Thoracic aorta endothelial cell (primary cell): Measurements from ENCODE around the gene PSPC1. TPM values are rescaled to one million over a fixed set of nuclear protein-coding genes. Genes with fewer than 3 reads are reported as not detected.

Experiments
- small RNA-seq: library from RNA; depleted of rRNA; stranded (forward); fragments of <200 nt; gene quantifications from one replicate; pipeline ENCODE3, GENCODE V24; 2012
- total RNA-seq: library from RNA; depleted of rRNA; stranded (reverse); fragments of >200 nt; gene quantifications from 2 replicates; pipeline ENCODE4 v1.2.3, GENCODE V29; 2012

Gene PSPC1, protein sequence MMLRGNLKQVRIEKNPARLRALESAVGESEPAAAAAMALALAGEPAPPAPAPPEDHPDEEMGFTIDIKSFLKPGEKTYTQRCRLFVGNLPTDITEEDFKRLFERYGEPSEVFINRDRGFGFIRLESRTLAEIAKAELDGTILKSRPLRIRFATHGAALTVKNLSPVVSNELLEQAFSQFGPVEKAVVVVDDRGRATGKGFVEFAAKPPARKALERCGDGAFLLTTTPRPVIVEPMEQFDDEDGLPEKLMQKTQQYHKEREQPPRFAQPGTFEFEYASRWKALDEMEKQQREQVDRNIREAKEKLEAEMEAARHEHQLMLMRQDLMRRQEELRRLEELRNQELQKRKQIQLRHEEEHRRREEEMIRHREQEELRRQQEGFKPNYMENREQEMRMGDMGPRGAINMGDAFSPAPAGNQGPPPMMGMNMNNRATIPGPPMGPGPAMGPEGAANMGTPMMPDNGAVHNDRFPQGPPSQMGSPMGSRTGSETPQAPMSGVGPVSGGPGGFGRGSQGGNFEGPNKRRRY
- total RNA-seq = 82.0 and 96.9 TPM in 2 replicates

DNA sequence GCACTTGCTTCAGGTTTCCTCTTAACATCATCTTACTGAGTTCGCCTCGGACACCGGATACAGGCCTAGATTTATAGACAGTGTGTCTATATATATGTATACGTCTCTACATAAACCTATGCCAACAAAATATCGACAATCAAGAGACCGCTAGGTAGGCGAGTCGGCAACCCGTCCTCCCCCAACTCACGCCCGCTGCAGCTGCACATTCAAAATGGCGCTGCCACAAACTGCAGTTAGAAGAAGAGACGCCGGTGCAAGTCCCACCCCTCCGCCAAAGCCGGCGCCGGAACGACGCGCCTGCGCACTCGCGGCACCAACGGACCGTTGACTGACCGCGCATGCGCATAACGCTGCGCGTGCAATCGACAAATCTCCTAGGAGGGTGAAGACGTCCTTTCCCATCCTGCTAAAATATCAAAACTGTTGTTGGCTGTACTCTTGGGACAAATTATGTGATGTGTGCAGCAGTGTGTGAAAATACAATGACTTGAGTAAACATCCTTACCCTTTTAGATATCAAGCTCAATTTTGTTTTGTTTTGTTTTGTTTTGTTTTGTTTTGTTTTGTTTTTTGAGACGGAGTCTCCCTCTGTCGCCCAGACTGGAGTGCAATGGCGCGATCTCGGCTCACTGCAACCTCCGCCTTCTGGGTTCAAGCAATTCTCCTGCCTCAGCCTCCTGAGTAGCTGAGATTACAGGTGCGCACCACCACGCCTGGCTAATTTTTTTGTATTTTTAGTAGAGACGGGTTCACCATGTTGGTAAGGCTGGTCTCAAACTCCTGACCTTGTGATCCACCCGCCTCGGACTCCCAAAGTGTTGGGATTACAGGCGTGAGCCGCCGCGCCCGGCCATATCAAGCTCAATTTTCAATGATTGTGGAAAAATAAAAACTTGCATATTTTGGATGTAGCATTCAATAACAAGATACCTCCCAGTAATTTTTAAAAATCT lies at the start of gene PSPC1:
PSPC1 (minus strand) TSS at position 219 of the 956 bp plus-strand sequence; CDS start at position 31, 188 bp downstream.

Small RNA genes within 50 kb of the gene (small RNA-seq; reads per million reads assigned to genes)
- gene RN7SL166P = not detected

Other genes with a start within 250 kb of the PSPC1 start
- gene TPTE2, start 221.4 kb downstream of the PSPC1 start, total RNA-seq = not detected in 2 replicates
- 18.9 and 20.2 TPM in 2 replicates for gene MPHOSPH8, start 149.3 kb downstream of the PSPC1 start, total RNA-seq
- 15.7 and 16.6 TPM in 2 replicates for gene ZMYM5, start 80.7 kb upstream of the PSPC1 start, total RNA-seq
- 77.4 and 79.9 TPM in 2 replicates for gene ZMYM2, start 175.8 kb upstream of the PSPC1 start, total RNA-seq